Activated CD4-positive, alpha-beta T cell treated with anti-CD3 and anti-CD28 coated beads, Interleukin-2, amount 50 U/mL, for 48 hours (primary cell): ENCODE measurements around the gene GON7.
A peak's percentile ranks its signal among the peaks of the same experiment; 100 is the strongest.
"Not testable (repeated sequence)": the region's sequence is repeated elsewhere in the genome, so short reads cannot be mapped to it uniquely, and the experiment has no call there.

Experiments
- DNase-seq, 2 experiments: peaks; one replicate each; pipeline ENCODE4 v3.0.0-alpha.2; 2020

Gene GON7

GRCh38 chr14:93195316-93195999 lies 11.4 kb downstream of the GON7 start:
- DNase-seq = no peak

DNA sequence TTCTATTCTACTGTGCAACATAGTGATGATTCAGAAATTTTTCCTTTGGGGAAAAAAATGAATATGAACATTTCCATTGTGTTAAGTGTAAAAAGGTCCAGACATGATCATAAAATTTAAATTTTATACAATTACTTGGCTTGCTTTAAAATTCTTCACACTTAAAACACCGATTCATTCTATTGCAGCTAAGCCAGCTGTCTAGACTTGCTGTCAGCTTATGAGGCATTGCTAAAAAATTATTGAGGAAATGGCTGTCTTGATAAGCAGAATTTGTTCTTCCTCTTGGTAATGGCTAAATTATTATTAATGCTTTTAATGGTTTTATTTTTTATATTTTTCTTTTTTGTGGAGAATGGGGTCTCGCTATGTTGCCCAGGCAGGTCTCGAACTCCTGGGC lies 19.9 kb downstream of the GON7 start:
- DNase-seq = no peak

GRCh38 chr14:93186466-93186865 lies 20.4 kb downstream of the GON7 start:
- DNase-seq = no peak

DNA sequence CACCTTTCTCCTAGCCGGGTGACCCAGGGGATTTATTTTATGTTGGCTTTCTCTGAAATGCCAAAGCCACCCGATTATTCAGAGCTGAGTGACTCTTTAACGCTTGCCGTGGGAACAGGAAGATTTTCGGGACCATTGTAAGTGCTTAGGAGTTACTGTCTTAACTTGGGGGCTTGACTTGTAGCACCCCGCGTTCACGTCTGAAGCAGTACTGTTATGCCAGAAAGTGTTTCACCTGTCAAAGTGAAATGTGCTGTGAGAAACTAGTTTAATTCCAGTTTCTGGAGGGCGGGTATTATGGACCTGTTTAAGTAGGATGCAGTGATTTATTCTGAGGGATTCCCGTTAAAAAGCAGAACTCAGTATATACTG lies 21.5 kb downstream of the GON7 start:
- DNase-seq = no peak

DNA sequence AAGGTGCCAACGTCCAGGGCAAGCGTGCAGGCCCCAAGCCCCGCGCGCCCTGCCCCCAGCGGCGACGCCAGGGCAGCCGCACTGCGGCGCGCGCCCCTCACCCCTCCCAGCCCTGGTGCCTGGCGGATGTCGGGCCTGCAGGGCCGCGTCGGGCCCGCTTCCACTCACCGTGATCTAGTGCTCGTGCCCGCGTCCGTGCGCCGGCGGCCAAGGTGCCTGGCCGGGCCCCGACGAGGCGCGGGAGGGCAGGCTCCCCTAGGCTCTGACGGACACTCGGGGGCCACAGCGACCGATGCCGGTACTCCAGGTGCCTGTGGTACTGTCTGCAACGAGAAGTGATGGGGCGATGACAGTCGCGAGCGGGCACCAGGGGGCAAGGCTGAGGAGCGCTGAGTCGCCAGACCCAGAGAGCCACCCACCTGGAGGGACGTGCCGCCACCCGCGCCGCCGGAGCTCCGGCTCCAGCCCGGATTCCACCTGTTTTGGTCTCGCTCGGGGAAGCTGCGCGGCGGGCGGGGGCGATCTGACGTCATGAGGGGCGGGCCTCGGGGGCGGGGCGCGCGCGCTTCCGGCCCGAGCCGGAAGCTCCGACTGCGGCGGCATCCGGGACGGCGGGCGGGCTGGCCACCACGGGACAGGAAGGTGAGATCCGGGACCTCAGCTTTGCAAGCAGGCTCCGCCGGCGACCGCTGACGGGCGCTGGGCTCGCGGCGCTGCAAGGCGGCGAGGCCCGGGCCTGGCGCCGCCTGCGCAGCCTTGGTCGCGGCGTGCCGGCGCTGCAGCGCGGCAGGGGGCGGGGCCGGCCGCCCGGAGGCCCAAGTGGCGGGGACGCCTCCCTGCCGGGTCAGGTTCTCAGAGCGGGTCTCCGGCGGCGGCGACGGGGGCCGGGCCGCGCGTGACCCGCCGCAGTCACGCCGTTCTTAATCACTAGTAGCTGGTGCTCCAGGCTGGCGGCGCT lies 22.2 kb downstream of the GON7 start, which contains the start of the genes LYSET and MOAP1:
Gene LYSET, plus strand, starts transcription at position 927 of the 958 bp plus-strand sequence. CDS start 89 bp downstream, outside the sequence.
Gene MOAP1, minus strand, starts transcription at position 507 of the 958 bp plus-strand sequence. CDS start 655 bp downstream, outside the sequence.
- DNase-seq = peak; percentile 85 to 87

DNA sequence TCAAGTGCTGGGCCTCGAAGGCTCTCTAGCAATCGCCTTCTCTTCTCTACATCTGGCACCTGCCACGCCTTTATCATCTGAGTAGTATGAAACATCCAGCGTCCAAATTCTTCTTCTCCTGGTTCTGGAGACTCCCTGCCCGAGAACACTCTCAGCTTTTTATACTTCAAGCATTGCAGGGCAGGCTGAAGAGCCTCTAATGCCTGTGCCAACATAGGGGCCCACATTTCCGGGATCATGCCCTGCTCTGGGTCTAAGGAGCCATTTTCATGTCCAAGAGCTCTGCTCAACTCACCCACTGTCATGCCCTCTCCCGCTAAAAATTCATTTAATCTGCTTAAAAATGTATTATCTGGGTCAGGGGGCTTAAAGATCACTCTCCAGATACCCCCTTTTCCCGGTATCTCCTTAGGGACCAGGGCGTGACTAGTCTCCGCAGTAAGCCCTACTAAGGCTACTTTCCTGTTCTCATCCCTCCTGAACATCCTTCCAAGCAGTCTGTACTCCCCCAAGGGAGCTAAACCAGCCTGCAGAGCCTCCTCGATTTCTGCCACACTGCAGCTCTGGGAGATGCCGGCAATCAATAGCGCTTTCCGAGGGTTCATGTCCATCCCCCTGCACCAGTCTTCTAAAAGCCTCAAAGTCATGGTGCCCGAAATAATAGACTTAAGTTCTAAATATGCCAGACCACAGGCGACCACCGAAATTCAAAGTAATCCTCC lies 23.1 kb downstream of the GON7 start:
- DNase-seq = no peak

DNA sequence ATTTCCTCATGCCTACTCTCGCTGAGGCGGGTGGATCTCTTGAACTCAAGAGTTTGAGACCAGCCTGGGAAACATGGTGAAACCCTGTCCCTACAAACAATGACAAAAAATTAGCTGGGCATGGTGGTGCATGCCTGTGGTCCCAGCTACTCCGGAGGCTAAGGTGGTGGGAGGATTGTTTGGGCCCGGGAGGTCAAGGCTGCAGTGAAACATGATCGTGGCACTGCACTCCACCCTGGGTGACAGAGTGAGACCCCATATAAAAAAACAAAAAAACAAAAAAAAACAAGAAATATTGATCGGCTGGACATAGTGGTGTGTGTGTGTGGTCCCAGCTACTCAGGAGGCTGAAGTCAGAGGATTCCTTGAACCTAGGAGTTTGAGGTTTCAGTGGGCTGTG lies 31.4 kb downstream of the GON7 start:
- DNase-seq = no peak

DNA sequence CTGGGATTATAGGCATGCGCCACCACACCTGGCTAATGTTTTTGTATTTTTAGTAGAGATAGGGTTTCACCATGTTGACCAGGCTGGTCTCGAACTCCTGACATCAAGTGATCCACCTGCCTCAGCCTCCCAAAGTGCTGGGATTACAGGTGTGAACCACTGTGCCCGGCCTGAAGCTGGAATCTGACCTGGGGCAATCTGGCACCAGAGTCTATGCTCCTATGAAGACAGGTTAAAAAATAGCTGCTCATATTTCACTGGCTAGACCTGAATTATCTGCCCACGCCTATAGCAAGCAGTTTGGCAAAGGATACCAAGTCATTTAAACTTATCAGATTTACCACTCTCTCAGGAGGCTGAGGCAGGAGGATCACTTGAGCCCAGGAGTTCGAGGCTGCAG lies 32.1 kb downstream of the GON7 start:
- not testable (repeated sequence) for DNase-seq

- DNase-seq = no peak
These were observed 32.9 kb downstream of the GON7 start for GRCh38 chr14:93173943-93174395.

- no peak for DNase-seq
These were observed 35.5 kb downstream of the GON7 start for GRCh38 chr14:93171376-93171775.

GRCh38 chr14:93170141-93170540 lies 36.7 kb downstream of the GON7 start:
- not testable (repeated sequence) for DNase-seq

- DNase-seq = not testable (repeated sequence)
These were observed 37.2 kb downstream of the GON7 start for GRCh38 chr14:93169619-93170018.

- DNase-seq = not testable (repeated sequence)
These were observed 38.3 kb downstream of the GON7 start for GRCh38 chr14:93168610-93169009.

DNA sequence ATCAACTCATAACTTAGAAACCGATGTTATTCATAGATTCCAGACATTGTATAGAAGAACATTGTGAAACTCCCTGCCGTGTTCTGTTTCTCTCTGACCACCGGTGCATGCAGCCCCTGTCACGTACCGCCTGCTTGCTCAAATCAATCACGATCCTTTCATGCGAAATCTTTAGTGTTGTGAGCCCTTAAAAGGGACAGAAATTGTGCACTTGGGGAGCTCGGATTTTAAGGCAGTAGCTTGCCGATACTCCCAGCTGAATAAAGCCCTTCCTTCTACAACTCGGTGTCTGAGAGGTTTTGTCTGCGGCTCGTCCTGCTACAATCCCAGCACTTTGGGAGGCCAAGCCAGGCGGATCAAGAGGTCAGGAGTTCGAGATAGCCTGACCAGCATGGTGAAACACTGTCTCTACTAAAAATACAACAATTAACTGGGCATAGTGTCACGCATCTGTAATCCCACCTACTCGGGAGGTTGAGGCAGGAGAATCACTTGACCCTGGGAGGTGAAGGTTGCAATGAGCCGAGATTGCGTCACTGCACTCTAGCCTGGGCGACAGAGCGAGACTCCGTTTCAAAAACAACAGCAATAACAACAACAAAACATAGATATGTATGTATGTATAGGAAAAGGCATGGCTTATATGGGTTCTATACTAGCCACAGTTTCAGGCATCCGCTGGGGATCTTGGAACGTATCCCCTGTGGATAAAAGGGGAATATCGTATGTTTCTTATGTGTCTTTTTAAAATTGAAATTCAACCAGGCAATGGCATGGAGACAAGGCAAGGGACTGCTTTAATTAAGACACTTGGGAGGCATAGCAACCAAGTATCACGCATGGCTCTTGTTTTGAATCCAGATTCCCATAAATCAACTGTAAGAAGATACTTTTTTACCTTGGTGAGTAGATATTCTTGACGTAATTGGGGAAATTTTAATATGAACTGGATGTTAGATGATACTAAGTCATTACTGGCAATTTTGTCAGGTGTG lies 41.3 kb downstream of the GON7 start:
- not testable (repeated sequence) for DNase-seq

- DNase-seq = no peak
These were observed 43.3 kb downstream of the GON7 start for GRCh38 chr14:93163564-93163963.

GRCh38 chr14:93161411-93161940 lies 45.4 kb downstream of the GON7 start:
- DNase-seq = no peak

GRCh38 chr14:93160353-93160801 lies 46.5 kb downstream of the GON7 start:
- no peak for DNase-seq

GRCh38 chr14:93159625-93160352 lies 47.1 kb downstream of the GON7 start:
- not testable (repeated sequence) for DNase-seq

- not testable (repeated sequence) for DNase-seq
These were observed 48.5 kb downstream of the GON7 start for GRCh38 chr14:93158349-93158748.

DNA sequence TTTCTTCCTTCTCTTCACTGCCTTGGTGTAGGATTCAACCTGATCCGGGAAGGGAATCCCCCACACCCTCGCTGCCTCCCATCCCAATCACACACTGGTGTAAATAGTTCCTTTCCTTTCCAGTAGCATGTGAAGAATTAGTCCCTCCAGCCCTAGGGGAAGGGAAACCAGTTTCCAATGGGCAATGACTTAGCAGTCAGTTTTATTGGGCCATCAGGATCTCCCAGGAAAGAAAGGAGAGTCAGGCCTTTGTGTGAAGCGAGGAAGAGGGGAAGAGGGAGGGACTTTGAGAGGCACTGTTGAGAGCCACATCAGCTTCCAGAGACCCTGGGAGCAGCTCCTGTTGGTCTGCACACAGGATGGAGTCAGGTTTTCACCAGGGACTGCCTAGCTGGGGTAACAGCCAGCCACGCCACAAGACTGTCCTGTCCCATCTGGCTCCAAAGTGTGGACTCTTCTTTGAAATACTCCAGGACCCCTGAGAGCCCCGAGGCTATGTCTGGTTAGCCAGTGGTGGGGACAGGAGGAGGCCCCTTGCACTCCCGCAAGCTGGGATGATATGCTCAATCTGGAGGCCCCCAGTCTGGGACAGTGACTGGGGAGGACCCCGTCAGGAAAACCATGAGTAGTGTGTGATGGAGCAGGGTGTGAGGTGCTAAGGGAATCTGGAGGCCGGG lies 50.0 kb downstream of the GON7 start:
- DNase-seq = no peak
